CD4-positive, alpha-beta T cell treated with Interleukin-4 for 1 hour (primary cell): ENCODE results near the gene S100A16.
A peak's percentile ranks its signal among the peaks of the same experiment; 100 is the strongest.
"Not testable (repeated sequence)": the region's sequence is repeated elsewhere in the genome, so short reads cannot be mapped to it uniquely, and the experiment has no call there.

Source experiments
- DNase-seq, 2 donors: peaks; one replicate each; pipeline ENCODE4 v3.0.0-alpha.2; 2020 to 2022

S100A16 gene

DNA sequence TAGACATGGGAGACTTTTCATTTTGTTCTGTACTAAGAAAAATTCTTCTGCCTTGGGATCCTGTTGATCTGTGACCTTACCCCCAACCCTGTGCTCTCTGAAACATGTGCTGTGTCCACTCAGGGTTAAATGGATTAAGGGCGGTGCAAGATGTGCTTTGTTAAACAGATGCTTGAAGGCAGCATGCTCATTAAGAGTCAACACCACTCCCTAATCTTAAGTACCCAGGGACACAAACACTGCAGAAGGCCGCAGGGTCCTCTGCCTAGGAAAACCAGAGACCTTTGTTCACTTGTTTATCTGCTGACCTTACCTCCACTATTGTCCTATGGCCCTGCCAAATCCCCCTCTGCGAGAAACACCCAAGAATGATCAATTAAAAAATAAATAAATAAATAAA is 29.4 kb downstream of the S100A16 start:
- DNase-seq: not testable (repeated sequence)

DNA sequence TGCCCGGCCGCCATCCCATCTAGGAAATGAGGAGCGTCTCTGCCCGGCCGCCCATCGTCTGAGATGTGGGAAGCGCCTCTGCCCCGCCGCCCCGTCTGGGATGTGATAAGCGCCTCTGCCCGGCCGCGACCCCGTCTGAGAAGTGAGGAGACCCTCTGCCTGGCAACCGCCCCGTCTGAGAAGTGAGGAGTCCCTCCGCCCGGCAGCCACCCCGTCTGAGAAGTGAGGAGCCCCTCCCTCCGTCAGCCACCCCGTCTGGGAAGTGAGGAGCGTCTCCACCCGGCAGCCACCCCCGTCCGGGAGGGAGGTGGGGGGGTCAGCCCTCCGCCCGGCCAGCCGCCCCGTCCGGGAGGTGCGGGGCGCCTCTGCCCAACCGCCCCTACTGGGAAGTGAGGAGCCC is 30.1 kb downstream of the S100A16 start:
- not testable (repeated sequence) for DNase-seq

DNA sequence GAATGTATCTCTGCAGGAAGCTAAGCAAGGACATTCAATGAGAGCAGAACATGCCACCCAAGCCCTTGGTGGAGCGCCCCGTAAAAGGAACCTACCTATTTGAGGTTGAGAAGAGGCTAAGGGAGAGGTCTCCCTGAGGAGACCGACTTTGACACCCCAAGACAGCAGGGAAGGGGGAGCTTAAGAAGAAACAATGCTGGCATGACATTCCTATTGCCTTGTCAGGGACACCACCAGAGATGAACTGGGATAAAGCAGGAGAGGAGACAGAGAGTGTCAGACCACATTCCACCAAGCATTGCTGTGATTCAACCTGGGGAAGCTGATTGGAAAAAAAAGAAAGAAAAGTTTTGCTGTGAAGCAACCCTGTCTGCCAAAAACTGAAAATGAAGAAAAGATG is 34.0 kb downstream of the S100A16 start:
- no peak for DNase-seq

DNA sequence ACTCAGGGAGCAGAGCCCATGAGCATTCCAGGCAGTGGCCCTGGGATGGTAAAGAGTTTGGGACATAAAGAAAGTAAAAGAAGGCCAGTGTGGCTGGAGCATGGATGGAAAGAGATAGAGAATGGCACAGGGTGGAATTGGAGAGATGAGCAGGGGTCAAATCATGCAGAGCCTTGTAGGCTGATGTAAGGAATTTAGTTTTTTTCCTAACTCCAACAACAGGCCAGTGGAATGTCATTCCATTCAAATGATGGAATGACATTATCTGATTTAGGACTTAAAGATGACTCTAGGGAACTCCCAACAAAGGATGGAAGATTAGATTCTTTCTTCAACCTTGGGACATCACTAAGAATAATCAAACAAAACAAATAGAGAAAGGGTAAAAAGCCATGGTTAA is 34.4 kb downstream of the S100A16 start:
- DNase-seq: no peak

DNA sequence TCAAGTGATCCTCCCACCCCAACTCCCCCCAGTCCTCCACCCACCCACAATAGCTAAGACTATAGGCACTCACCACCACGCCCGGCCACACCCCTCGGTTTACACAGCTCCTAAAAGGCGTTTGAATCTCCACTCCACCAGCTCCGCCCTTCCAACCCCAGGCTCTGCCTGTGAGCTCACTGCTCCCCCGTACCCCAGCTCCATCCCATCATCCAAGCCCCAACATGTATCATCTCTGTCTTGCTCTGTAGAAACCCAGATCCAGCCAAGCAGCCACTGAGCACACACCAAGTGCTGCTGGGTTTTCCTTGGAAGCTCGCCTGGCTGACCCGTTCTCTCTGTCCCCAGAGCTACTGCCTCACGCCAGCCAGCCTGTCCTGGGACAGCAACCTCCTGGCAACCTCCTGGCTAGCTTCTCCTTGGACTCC is 35.3 kb downstream of the S100A16 start:
- DNase-seq: no peak

DNA sequence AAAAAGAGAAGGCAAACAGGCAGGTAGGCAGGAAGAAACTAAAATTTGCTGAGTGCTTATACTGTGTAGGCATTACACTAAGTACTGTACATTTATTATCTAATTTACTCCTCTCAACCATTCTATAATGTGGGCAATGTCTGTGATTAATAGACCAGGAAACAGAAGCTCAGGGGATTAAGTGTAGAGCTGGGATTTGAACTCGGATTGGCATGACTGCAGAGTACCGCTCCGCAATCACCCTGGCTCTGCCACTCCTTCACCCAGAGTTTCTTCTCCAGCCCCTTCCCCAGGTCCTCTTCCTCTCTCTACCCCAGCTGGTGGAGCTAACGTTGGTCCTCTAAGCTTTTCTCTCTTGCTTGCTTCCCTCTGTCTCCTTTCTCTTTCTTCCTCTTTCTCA is 35.8 kb downstream of the S100A16 start:
- no peak for DNase-seq

DNA sequence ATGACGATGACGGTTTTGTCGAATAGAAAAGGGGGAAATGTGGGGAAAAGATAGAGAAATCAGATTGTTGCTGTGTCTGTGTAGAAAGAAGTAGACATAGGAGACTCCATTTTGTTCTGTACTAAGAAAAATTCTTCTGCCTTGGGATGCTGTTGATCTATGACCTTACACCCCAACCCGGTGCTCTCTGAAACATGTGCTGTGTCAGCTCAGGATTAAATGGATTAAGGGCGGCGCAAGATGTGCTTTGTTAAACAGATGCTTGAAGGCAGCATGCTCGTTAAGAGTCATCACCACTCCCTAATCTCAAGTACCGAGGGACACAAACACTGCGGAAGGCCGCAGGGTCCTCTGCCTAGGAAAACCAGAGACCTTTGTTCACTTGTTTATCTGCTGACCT is 37.4 kb downstream of the S100A16 start:
- not testable (repeated sequence) for DNase-seq

DNA sequence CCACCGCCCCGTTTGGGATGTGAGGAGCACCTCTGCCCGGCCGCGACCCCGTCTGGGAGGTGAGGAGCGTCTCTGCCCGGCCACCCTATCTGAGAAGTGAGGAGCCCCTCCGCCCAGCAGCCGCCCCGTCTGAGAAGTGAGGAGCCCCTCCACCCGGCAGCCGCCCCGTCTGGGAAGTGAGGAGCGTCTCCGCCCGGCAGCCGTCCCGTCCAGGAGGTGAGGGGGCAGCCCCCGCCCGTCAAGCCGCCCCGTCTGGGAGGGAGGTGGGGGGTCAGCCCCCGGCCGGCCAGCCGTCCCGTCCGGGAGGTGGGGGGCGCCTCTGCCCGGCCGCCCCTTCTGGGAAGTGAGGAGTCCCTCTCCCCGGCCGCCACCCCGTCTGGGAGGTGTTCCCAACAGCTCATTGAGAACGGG is 37.9 kb downstream of the S100A16 start:
- not testable (repeated sequence) for DNase-seq

DNA sequence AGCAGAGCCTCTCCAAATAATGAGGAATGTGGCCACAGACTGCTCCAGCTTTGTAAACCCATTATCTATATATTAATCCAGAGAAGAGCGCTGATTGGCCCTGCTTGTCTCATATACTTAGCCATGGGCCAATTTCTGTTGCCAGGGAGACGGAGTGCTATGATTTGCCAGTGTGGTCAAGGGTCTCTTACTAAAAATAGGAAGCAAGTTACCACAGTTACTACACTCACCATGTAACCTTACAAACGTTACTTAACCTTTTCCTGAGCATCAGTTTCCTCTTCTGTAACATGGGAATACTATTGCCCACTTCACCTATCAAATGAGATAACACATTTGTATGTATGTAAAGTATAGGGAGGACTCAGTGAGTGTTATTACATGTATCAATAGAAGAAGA is 39.6 kb downstream of the S100A16 start:
- DNase-seq: no peak

DNA sequence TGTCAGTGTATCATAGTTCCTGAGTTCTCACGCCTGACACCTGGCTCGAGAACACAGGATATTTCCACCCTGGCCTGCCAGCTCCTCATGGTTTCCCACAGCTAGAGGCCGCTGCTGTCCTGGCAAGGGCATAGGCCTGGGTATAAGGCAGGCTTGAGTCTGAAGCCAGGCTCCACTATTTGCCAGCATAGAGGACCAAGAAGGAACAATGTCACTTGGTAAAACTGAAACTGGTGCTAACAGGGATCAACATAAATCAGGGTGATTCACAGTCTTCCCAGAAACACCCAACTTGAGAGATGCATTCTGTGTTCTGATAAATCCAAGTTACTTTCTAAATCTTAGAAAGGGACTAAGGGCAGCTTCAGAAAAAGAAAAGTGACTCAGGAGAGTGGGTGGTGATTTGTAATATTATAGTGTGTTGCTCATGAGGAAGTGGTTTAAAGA is 40.3 kb downstream of the S100A16 start:
- peak; percentile 54 to 71 for DNase-seq

DNA sequence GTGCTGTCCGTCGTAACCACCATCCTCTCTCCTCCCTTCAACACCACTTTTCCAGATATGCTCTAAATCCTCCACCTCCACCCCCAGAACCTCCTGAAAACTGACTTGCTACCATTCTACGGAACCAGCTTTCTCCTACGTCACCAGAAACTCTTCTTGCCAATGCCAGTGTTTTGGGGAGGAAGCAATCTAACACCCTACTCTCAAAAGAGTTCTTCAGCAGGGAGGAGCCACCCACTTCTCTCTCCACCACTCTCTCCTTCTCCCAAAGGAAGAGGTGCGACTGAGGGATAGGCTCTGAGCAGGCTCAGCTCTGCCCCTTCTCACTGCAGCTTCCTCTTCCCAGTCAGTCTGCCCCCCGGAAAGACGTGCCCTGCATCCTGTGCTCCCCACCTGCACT is 41.2 kb downstream of the S100A16 start:
- no peak for DNase-seq

DNA sequence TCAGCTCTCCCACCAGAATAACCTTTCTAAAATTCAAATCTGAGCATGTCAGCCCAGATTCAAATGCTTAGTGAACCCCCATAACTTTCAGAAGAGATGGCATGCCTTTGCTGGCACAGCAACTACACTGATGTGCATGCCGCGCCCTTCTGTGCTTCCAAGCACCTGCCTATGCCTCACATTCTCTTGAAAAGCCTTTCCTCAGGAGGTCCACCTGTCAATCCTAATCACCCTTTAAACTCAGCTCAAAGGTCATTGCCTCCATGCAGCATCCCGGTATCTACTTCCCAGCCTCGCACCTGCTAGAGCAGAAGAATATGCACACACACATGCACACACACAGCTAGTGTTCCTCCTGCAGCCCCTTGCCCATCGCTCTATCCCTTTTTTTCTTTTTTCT is 42.1 kb downstream of the S100A16 start:
- no peak for DNase-seq

DNA sequence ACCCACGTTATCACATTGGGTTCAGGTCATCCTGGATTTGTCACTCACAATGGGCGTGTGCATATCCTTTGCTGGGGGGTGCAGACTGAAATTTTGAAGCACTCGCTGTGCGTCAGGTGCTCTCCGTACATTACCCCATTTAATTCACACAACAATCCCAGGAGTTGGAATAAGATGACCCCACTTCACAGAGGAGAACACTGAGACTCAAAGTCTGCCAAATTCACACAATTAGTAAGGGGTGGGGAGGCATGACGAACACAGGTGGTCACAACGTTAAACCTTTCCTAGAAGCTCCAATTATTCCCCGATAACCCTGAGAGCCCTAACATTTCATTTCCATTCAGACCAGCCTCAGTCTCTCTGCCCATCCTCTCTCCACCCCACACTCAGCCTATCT is 43.5 kb downstream of the S100A16 start:
- DNase-seq: no peak

DNA sequence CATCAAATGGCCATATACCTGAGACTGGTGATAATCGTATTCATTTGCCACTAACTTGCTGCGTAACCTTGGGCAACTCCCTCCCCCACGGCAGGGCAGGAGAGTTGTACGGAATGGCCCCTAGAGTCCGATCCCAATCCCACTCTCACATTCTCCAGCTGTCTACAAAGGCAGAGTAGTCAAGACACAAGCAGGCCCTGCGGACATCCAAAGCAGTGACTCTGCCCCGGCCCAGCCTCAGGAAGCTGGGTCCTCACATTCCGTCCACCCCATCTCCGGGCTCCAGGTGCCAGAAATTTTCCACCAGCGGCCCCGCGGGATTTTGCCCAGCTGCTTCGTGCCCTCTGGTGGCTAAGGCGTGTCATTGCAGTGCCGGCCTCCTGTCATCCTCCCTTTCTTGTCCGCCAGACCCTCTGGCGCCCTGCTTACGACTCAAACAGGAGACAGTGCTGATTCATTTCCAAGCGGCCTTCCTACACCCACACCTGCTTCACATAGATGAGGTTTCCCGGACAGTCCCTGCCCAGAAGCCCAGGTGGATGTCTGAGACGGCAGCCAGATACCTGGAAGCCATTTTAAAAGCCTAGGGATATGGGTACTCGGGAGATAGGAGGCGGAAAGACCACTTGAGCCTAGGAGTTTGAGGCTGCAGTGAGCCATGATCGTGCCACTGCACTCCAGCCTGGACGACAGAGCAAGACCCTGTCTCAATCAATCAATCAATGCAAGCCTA is 44.4 kb downstream of the S100A16 start:
- peak; percentile 82 to 83 for DNase-seq

DNA sequence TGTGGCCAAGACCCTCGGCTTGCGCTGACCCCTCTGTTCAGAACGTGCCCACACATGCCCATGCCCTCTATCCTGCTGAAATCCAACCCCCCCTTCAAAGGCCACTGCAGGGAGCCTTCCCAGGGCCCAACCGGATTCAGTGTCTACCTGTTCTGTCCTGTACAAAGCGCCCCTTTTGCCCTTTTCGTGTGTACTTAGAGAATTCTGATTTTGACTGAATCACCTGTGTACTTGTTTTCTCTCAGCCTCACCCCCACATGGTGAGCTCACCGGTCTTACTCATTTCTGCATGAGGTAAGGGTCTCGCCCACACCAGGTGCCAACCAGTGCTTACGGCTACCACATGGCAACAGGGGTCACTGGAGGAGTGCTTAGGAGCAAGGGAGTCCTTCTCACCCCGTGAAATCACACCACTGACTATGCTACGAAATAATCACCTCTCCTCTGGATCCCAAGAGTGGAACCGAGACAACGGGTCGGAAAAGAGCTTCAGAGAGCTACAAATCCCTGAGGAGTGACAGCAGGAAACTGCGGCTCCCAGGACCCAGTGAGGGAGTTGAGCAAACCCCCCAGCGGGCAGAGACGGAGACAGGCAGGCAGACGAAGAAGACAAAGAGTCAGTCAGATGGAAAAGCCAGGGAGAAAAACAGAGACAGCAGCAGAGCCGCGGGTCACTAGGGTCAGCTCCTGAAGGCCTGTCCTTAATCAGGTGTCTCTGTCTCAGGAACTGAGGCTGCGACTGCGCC is 45.1 kb downstream of the S100A16 start:
- DNase-seq: no peak

DNA sequence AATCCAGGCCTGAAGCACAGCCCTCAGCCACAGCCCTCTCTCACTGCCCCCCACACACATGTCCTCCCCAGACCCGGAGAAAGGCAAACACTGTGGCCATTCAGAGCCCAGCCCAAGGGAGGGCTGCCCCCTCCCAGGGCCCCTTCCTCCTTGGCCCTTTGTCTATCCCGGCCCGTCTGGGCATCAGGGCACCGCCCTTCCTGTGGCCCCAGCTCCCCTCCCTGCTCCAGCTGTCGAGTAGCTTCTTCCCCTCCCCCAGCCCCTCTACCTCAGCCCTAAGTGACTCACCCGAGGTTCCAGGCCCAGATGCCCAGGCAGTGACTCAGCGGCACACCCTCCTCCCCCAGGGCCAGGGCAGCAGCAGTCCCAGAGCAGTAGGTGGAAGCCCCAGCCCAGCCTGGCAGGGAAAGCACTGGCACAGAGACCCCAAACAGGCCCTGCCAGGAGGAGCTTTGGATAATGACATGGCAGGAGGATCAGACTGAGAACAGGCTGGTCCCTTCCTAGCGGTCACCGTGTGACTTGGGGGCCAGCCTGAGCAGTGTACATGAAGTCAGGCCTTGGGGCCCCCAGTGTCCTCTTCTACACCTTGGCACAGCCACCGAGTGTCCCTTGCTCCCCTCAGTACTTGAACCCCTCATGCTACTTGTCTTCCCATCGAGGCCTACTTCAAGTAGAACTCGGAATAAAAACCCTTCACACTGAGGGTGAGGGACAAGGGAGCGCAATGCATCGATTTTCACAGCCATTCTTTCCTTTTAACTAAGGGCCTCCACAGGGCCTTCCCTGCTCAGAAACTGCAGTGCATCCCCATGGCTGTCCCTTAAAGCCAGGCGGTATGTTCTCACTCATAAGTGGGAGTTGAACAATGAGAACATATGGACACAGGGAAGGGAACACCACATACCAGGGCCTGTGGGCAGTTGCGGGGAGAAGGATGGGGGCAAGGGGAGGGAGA is 46.2 kb downstream of the S100A16 start:
- DNase-seq: peak; percentile 78 to 90

DNA sequence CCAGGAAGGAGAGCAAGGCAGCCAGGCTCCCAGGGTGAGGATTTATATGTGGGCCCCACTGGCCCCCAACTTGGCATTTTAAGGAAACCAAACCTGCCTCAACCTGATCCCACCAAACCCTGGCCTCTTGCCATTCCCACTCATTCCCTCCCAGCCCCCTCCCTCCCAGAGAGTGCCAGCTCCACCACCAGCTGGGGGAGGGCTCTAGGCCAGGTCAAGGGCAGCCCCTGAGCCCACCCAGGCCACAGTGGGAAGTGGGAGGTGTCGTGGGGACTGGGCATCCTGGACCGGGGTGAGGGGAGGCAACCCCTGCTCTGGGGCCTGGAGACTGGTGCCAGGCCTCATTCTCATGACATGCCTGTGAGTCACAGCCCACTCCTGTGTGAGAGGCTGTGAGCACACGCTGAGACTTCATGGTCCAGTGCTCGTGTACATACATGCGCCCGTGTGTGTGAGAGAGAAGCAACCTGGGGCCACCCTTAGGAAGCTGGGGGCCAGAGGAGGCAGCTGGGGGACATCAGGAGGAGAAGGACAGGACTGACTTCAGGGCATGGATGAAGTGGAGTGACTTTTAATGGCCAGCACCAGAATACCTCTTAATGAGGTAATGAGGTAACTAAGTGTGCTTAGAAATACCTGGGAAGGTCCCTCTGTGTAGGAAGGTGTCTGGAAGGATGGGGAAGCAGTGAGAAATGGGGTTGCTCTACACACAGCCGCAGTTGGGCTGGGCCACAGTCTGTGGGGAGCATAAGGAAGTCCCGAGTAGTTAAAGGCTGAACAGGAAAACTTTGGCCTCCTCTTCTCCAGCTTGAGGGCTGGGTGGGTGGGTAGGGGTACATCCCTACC is 47.2 kb downstream of the S100A16 start, which contains the start of gene S100A2:
S100A2 (minus strand) TSS at position 316 of the 846 bp plus-strand sequence. CDS start 1,967 bp downstream, outside the sequence.
- peak; percentile 21 to 70 for DNase-seq

DNA sequence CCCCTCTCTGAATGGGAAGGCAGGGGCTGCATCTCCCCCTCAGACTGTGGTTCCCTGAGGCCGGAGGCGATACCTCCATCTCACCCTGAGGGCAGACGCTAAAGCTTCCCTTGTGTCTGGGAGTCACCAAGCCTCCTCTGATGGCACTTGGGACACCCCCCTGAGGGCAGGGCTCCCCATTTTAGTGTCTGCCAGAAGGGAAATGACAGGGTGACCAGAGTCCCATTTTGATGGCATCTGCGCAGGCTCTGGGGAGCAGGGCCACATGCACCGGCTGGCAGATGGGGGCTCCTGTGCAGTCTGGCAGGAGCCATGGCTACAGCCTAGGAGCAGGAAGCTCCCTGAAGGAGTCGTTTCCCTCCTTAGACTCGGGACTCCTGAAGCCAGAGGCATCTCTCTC is 48.9 kb downstream of the S100A16 start:
- DNase-seq: no peak

DNA sequence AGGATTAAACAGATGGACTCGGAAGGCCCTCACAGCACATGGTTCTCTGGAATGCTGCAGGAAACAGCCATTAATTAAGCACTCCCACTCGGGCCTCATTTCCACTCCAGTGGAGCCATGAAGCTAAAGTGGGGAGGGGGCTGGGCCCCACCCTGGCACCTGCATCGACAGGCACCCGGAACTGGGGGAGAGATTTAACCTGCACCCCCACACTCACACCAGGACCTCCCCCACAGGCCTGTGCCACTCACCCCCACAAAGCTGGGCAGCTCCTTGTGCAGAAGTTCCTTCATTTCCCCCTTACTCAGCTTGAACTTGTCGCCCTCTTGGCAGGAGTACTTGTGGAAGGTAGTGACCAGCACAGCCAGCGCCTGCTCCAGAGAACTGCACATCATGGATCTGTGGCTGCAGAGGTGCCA is 49.4 kb downstream of the S100A16 start:
- DNase-seq: no peak

DNA sequence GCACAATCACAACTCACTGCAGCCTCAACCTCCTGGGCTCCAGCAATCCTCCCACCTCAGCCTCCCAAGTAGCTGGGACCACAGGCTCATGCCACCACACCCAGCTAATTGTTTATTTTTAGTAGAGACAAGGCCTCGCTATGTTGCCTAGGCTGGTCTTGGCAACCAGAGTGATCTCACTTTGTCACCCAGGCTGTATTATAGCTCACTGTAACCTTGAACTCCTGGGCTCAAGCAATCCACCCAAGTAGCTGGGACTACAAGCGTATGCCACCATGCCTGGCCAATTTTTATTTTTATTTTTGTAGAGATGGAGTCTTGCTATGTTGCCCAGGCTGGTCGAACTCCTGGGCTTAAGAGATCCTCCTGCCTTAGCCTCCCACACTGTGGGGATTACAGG is 50.9 kb downstream of the S100A16 start:
- not testable (repeated sequence) for DNase-seq

DNA sequence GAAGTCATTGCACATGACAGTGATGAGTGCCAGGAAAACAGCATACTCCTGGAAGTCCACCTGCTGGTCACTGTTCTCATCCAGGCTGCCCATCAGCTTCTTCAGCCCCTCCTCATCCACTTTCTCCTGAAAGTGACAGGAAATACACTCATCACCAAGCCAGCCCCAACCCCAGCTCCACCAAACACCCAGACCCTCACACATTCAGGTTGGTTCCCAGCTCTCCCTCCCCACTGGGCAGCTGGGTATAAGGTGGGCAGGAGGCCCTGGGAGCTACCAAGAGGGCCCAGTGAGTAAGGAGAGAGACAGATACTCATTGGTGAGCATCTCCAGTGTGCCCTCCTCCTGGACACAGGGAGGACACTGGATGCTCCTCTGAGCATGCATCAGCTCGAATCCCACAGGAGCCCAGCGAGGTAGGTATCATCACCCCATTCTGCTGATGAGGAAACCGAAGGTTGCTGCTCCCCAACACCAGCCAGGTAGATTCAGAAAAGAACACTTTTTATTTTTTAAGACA is 51.4 kb downstream of the S100A16 start:
- DNase-seq: no peak
